Stromal cell of bone marrow (primary cell): ENCODE data around the gene ABLIM1.

ENCODE experiments used
- DNase-seq: peaks from one replicate; pipeline ENCODE4 v3.0.0-alpha.2; 2012; ENCODE audit warnings: low read depth

Gene ABLIM1

DNA sequence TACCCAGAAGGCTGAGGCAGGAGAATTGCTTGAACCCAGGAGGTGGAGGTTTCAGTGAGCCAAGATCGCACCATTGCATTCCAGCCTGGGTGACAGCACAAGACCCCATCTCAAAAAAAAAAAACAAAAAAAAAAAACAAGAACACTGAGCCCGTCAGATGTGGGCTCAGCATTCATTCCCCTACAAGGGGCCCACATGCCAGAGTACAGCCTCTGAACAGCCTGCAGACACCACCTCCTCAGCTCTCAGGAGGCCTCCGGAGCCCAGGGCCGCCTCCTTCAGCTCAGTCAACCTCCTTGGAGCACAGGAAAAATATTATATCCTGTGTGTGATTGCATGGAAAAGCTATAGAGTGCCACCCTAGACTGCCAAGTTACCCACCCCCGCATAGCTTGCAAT, 112.3 kb downstream of the ABLIM1 start:
- no peak for DNase-seq

DNA sequence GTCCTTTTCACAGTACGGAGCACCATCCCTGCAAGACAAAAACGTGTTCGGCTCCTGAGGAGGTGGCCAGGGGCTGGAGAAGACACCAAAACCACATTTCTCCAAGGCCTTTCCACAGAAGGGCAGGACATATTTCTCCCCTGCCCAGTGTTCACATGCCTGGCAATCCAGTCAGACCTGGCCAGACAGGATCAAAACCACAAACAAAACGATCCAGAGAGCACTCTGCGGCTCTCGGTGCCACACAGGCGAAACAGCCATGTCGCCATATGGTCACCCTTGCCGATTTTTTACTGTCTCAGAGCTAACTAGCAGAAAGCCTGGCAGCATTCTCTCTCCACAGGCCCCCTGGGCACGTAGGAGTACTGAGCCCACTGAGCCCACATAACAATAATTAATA, 113.0 kb downstream of the ABLIM1 start:
- DNase-seq = no peak

DNA sequence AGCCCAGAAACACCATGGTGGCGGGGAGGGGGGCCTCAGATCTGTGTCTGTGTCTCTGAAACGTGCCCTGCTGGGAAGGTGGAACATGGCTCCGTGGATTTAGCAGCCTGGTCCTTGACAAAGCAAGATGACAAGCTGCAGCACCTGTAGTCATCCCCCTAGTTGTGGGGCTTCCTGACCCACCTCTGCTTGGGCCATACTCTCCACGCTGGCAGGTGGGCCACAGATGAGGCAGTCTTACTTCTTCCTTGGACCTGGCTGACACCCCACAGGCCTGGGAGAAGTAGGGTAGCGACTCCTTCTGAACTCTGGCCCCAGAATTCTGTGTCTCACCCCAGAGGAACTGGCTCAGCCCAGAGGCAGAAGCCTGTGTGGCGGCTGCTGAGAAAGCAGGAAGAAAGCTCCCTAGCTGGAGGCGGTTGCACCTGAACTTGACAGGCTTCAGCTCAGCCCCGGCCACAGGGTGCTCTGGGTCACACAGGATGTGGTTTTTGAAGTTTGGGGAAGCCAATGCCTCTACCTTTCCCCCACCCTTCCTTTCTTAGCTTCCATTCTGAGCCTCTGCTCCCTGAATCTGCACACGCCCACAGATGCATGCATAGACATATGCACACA, 113.9 kb downstream of the ABLIM1 start:
- DNase-seq = no peak

DNA sequence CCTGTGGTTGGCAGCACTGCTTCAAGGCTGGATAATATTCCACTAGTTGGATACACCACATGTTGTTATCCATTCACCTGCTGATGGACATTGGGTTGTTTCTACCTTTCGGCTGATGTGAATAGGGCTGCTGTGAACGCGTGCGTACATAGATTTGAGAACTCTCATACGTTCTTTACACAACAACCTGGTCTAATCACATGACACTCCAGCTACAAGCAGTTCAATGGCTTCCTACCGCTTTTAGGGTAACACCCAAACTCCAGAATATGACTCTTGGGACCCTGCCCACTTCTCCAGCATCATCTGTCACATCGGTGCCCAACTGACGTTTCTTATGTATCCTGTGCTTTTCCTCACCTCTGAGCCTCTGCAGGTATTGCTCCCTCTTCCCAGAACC, 114.6 kb downstream of the ABLIM1 start:
- no peak for DNase-seq

DNA sequence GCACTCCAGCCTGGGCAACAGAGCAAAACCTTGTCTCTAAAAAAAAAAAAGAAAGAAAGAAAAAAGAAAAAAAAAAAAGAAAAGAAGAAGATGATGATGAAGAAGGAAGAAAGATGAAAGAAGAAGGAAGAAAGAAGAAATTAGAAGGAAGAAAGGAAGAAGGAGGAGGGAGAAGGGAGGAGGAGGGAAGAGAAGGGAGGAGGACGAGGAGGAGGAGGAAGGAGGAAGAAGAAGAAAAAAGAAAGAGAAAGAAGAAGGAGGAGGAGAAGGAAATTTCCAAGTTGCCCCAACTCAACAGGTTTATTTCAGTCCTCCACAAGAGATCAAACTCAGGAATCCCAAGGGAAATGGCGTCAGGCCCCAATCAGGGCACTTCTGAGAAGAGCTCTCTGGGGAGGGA, 115.7 kb downstream of the ABLIM1 start:
- DNase-seq = no peak

DNA sequence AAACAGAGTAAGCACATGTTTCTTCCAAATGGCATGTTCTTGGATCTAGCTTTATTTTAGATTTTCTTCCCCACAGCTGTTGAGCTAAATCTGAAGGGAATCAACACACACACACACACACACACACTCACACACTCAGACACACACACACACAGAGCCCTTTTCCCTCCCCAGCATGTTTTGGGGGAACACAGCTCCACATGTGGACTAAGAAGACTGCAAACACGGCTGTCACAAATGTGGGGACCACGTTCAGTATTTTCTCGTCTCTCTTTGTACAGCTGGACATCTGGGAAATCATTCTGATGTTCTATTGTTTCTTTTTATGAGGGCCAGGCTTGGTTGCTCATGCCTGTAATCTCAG, 116.3 kb downstream of the ABLIM1 start:
- no peak for DNase-seq

DNA sequence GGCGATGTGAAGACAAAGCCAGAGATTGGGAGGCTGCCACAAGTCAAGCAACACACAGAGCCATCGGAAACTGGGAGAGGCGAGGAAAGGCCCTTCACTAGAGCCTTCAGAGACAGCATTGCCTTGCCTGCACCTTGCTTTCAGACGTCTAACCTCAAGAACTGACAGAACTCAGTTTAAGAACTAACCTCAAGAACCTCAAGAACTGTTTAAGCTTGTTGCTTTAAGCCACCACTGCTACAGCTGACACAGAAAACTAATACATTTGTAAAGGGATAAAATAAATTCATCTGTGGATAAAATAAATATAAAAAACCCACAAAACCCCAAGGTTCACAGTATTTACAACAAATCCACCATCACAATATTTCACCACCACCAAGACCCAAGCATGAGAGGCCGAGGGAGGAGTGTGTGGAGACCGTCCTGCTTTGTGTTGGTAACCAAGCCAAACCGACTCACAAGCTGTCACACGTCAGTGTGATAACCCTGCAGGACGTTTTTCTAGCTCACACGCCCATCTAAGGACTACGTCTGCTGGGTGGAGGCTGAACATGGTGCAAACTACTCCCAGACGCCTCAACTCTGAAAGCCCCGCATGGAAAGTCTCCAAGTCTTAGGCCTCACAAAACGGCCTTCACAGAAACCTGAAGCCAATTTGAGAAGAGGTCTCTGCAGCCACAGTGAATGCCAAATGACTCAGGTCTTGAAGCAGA, 116.8 kb downstream of the ABLIM1 start:
- peak; percentile 81 for DNase-seq

DNA sequence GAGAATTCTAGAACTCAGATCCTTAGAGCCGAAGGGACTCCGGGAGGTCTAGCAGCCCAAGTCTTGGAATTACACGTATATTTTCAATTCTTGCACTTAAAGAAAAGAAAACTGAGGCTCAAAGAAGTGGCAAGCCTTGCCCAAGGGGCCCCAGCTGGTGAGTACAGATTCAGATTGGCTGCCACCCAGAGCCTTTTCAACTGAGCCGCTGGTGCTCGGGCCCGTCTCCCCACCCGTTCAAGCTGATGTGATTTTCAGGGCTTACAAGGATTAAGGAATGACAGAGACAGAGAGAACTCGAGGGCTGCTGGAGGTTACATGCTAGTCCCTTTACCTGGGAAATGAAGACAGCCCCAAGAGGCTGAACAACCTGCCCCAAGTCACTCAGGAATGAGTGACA, 117.8 kb downstream of the ABLIM1 start:
- DNase-seq = no peak

DNA sequence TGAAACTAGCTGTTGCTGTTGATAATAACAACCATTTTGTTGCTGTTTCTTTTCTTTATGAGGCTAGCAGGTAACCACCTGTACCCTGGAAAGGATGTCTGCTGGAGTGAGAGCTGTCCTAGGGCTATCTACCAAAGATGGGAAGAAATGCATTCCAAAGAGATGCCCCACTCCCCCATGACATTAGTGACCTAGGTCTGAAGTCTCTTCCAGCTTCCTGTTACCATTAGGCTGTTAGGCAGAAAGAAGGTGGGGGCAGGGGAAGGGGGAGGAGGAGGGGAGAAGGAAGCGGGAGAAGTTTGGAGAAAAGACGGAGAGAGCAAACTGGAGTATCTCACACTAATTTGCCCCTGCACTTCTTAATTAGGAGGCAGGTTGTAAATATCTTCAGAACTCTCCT, 118.5 kb downstream of the ABLIM1 start:
- DNase-seq = no peak

DNA sequence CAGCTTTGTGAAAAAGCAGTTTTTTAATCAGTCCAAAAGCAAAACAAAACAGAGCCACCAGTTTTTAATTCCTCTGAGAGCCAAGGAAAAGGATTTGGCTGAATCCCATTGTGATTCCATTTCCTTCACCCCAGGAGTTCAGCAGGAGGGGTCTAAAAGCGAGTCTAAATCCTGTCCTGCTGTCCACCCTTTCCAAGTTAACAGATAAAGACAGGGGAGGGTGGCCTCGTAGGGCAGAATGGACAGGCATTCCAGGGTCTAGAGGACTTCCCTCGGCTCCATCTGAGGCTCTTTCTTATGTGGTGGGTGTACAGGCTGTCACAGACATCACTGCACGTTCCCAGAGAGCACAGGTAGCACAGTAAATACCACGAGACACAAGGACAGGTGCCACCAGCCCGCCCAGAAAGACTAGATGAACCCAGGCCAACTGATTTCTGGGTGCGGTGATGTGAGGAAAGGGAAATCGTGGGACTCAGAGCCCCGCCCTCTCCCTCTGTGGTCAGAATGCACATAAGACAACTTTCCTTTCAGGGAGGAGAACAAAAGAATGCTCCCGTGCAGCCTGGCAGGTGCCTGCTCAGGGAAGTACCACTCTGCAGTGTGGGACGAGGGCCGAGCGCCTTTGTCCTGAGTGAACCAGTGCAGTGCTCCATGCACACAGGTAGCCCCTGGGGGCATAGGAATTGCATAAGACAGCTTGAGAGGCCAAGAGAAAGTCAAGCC, 119.7 kb downstream of the ABLIM1 start:
- no peak for DNase-seq

DNA sequence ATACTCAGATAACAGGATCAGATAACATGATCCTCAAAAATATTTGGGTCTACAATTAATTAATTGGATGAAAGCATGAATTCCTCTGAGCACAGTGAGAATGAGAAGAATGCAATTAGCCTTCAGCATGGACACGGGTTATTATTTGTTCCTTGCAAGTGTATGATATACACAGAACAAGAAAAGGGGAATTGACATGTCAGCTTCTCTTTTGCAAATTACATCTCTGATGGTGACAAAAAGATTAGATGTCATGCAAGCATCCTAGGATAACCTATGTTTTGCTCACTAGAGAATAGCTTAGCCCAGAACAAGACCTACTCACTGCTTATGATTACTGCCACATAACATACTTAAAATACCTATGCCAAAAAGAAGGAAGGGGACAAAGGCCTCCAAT, 120.3 kb downstream of the ABLIM1 start:
- DNase-seq = no peak

DNA sequence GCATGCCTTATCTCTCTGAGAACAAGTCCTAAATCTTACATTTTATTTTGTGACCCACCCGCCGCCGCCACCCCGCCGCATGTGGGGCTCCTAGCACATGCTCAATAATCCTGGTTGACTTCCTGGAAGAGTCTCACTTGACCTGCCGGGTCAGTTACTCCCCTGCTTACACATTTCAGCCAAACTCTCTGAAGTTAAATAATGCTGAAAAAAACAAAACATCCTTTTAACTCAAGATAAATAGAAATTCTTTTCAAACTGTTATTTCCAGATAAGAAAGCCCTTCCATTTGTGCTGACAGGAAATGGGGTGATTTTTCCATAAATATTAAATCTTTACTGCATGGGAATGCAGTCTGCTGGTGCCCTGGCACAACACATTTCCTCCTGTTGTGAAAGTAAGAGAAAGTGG, 123.5 kb downstream of the ABLIM1 start:
- no peak for DNase-seq

DNA sequence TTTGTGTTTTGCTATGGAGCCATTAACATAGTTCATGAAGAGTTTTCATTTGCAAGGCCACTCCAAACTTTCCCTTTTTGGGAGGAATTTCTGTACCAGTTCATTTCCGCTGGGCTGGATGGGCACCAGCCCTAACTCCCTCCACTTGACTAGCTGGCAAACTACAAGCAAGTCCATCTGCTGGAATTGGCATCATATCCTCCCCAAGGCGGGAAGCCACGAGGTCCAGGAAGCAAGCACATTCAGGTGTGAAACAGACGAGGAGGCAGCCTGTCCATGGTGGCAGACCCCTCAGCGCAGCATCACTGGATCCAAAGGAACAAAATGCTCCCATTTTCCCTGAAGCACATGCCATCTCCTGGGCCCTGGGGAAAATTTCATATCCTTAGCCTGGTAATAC, 125.8 kb downstream of the ABLIM1 start:
- no peak for DNase-seq

DNA sequence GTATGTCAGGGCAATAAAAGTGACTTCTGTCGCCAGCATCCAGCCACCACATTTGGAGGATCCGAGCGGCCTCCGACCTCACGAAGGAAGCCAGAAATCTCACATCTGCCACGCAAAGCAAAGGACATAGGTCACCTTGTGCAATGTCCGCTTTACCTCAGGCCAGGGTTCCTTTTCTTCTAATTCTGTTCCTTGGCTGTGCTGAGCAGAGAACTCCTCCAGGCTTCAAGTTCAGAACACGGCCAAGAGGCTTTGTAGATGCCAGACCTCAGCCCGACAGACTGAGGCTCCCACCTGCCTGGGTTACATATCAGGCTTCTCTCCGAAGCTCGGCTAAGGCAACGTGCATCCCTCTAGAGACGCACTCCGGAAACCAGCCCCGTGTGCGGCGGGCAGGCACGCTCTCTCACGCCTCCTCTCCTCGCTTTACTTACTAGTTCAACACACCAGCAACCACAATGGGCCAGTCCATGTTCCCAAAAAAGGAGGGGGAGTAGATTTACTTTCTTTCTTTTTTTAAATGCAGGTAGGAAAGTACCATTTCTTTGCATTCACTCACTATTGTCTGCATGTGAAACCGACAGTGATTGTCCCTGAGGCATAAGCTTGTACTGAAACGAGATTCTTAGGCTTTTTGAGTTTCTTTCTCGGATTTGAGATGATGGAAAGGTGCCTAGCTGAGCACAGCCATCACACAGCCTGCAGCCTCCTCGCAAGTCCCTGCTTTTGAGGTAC, 131.4 kb downstream of the ABLIM1 start:
- DNase-seq = peak; percentile 55

DNA sequence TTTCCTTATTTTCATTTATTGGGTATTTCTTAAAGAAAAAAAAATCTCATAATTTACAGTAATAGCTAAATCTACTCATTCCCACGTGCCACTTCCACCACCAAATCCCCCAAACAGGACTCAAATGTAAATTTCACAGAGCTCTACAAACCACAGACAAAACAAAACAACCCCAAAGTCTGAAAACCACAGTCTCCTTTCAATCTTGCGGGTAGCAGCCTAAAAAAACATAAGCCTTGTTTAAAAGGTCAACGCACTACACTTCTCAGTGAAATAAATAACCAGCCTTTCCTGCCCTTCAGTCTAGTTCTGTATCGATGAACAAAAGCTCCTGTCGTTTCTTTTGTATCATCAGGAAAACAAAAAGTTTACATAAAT, 132.0 kb downstream of the ABLIM1 start:
- no peak for DNase-seq

DNA sequence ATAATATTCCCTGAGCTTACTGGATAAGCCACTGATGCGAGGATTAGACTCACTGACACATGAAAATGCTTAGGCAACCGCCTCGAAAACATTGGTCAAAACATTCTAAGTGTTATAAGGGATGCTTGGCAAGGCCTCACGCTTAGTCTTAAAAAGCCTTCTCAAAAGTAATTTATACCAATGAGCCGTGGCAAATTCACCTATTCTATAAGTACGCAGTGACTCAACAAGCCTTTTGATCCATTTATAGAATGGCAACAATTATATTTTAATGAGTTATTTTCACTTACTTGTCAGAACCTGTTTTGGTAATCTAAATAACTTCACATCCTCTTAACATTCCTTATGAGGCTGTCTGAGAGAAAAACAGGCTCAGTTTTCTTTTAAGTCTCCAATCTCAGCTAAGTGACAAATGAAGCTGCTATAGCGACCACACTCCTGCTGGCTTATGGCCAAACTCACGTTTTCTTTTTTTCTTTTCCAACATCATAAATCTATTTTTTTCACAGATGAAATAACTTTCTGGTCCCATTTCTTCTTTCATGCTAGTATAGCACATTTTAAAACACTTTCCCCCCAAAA, 132.6 kb downstream of the ABLIM1 start:
- no peak for DNase-seq

DNA sequence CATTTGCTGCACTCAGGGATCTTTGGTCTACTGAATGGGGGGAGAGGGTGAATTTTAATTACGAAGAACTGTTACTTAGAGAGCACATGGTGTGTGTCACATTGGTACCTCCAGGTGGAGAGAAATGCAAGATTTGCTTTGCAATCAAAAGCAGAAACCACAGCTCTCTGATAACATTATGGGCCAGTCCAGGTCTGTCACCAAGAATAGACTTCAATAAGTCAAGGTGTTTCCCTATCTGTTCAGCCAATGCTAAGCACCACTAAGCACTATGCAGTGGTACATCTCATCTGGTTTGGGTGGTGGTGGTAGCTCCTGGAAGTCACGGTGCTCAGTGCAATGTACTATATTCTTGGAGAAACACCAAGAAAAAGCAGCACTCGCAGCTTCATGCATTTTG, 134.2 kb downstream of the ABLIM1 start:
- no peak for DNase-seq

DNA sequence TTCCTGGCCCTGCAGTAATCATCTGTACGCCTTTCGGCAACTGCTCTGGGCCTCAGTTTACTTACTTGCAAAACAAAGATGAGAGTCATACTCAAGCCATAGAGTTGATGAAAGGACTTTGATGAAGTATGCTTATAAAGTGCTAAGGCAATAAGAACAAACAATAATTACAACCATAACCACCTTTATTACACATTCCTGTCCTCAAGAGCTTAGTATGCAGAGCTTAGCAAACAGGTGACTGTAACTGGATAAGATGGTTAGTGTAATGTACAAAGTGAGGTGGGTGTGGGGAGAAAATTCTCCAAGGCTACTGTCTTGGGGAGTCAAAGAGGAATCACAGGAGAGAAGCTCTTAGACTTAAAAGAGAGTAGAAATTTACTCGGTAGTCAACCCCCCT, 136.8 kb downstream of the ABLIM1 start:
- DNase-seq = no peak

DNA sequence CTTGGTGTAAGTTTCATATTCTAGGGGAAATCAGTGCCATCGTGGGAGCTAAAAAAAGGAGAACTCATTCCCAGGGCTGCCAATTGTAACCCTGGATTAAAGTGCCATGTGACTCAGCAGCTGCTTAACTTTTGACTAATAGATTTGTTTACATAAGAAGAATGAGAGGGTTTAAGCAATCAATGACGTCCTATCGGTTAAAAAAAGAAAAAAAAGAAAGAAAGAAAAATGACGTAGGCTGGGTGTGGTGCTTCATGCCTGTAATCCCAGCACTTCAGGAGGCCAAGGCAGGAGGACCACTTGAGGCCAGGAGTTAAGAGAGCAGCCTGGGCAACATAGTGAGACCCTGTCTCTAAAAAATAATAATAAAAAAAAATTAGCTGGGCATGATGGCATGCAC, 137.6 kb downstream of the ABLIM1 start:
- peak; percentile 67 for DNase-seq

DNA sequence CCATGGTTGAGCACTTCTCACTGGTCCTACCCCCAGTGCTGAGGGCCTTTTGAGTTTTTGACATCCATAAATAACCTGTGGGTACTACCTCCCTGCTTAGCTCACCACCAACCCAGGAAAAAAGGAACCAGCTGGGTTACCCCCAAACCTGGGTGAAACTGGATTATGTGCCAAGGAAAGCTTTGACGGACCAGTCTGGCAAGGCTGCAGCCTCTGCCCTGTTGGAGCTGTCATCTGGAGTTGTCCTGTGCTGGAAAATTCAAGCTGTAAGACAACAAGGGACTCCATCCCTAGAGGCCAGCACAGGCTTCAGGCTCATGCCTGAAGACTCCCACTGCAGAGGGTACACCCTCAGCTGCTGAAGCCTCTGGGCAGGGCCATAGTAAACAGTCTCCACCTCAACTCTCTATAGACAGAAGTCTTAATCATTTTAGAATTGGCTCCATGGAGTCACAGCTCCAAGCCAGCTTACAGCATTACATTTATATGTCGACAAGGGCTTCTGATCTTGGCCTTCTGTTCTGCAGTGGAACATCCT, 138.2 kb downstream of the ABLIM1 start:
- DNase-seq = no peak

DNA sequence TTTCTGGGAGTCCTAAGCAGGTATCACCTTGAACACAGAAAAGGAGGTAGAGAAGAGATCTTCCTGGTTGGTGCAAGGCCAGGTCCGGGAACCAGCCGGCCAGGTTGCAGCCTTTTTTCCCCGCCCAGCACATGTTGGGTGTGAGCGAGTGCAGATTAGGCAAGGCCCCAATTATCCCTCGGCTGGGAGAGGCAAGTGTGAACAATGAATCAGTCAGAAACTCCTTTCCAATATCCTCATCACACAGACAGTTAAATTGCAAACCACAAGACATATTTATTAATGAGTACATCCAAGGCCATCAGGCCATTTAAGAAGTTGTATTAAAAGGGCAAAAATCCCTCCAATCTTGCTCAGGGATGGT, 138.8 kb downstream of the ABLIM1 start:
- DNase-seq = no peak
